Thyroid gland (tissue), 4 donors: Measurements from ENCODE around the gene MAP1LC3A.

ENCODE experiments used
- POLR2A ChIP-seq, 2 donors: fragments of 450-650 bp; IDR thresholded peaks; one replicate each; pipeline ENCODE4 v1.6.1; 2017; ENCODE audit warnings: antibody characterized with exemption in 2 of 2, mild to moderate bottlenecking in 2 of 2, moderate library complexity in 1 of 2
- TF ChIP-seq, protein P1 (sequence below), 6 experiments: fragments of 200-600 bp in 3 of 6; fragments of 450-650 bp in 3 of 6; sonication (generic) in 3 of 6; IDR thresholded peaks; one replicate each; pipeline ENCODE4 v1.5.1; 2016 to 2019; ENCODE audit warnings: antibody characterized with exemption in 6 of 6, mild to moderate bottlenecking in 2 of 6, inconsistent platforms in 1 of 6, moderate library complexity in 1 of 6

DNA sequence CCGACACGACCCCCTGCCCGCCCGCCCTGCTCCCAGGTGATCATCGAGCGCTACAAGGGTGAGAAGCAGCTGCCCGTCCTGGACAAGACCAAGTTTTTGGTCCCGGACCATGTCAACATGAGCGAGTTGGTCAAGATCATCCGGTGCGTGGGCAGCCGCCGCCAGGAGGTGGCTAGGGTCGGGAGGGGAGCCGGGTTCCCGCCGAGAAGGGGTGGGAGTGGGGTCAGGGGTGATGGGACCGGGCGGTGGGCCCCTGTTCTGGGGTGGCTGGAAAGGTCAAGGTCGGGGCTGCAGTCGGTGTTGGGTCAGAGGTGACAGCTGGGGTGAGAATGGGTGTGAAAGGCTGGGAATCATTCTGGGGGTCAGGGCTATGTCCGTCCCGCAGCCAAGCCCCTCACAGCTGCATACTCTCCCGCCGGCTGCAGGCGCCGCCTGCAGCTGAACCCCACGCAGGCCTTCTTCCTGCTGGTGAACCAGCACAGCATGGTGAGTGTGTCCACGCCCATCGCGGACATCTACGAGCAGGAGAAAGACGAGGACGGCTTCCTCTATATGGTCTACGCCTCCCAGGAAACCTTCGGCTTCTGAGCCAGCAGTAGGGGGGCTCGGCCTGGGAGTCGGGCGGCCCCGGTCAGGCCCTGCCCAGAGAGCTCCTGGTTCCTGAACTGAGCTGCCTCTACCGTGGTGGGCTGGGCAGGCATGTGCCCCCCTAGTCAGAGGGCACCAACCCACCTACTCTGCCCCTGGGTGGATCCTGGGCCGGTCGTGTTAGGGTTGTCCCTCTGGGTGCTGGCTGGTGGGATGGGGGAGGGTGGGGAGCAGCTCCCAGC lies 1.0 kb downstream of the MAP1LC3A start:
- no peak for TF ChIP-seq POLR2A (IDR thresholded peaks at IDR 0.05)
- TF ChIP-seq, protein P1, sequence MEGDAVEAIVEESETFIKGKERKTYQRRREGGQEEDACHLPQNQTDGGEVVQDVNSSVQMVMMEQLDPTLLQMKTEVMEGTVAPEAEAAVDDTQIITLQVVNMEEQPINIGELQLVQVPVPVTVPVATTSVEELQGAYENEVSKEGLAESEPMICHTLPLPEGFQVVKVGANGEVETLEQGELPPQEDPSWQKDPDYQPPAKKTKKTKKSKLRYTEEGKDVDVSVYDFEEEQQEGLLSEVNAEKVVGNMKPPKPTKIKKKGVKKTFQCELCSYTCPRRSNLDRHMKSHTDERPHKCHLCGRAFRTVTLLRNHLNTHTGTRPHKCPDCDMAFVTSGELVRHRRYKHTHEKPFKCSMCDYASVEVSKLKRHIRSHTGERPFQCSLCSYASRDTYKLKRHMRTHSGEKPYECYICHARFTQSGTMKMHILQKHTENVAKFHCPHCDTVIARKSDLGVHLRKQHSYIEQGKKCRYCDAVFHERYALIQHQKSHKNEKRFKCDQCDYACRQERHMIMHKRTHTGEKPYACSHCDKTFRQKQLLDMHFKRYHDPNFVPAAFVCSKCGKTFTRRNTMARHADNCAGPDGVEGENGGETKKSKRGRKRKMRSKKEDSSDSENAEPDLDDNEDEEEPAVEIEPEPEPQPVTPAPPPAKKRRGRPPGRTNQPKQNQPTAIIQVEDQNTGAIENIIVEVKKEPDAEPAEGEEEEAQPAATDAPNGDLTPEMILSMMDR (IDR thresholded peaks at IDR 0.05) = no peak
